Cardiac muscle cell (in vitro differentiated cells and primary cell): Measurements from ENCODE around the gene LARP4B. TPM values are rescaled to one million over a fixed set of nuclear protein-coding genes. Genes with fewer than 3 reads are reported as not detected.

Source experiments
- DNase-seq, 2 donors: peaks; one replicate each; pipeline versions ENCODE4 v3.0.0 to v3.0.0-alpha.2; 2010 to 2017; ENCODE audit warnings: low read depth in 1 of 2, low spot score in 1 of 2
- H3K27ac ChIP-seq: fragments of 200-600 bp; sonication (generic); 2 replicates; pipeline ENCODE4 v1.5.1; 2016
- H3K27me3 ChIP-seq: fragments of 200-600 bp; sonication (generic); 2 replicates; pipeline ENCODE4 v1.6.0; 2016; ENCODE audit warnings: control low read depth
- H3K36me3 ChIP-seq: fragments of 200-600 bp; sonication (generic); 2 replicates; pipeline ENCODE4 v1.5.1; 2016; ENCODE audit warnings: control low read depth
- H3K4me1 ChIP-seq: fragments of 200-600 bp; sonication (generic); 2 replicates; pipeline ENCODE4 v1.8.1; 2017; ENCODE audit warnings: low read depth, mild to moderate bottlenecking, mixed run types
- H3K4me3 ChIP-seq: fragments of 200-600 bp; sonication (generic); 2 replicates; pipeline ENCODE4 v1.5.1; 2016; ENCODE audit warnings: mild to moderate bottlenecking
- H3K9me3 ChIP-seq: fragments of 200-600 bp; sonication (generic); 2 replicates; pipeline ENCODE4 v1.5.1; 2017; ENCODE audit warnings: low read depth, mild to moderate bottlenecking, control low read depth
- CTCF ChIP-seq: IDR thresholded peaks from 2 replicates; pipeline ENCODE4 v1.5.1; 2012; ENCODE audit warnings: low read depth, mild to moderate bottlenecking, low read length
- polyA plus RNA-seq: library from polyadenylated mRNA; unstranded; fragments of >200 nt; fragmentation: Nextera tagmentation; extraction: Ambion mirVana; gene quantifications from 2 replicates; pipeline ENCODE4 v1.2.1, GENCODE V29; 2016
- total RNA-seq: library from RNA; depleted of rRNA; stranded (reverse); fragments of >200 nt; gene quantifications from 2 replicates; pipeline ENCODE4 v1.2.3, GENCODE V29; 2016

The LARP4B gene
- total and polyA plus RNA-seq, 2 experiments from 2014 or later: 23.4 to 36.2 TPM

GRCh38 chr10:824946-825345 is 106.6 kb downstream of the LARP4B start:
- no peaks in the 10 kb centered on the region for H3K9me3 ChIP-seq
- DNase-seq: no peak
- no peak overlapping the region for H3K4me3 ChIP-seq
- TF ChIP-seq CTCF: no peak
- peaks cover 3% of the 10 kb centered on the region for H3K4me1 ChIP-seq
- H3K27me3 ChIP-seq: no peaks in the 10 kb centered on the region
- H3K27ac ChIP-seq: no peak overlapping the region
- peaks cover 40% of the 10 kb centered on the region for H3K36me3 ChIP-seq

GRCh38 chr10:824497-824896 is 107.0 kb downstream of the LARP4B start:
- TF ChIP-seq CTCF: no peak
- Histone ChIP-seq H3K36me3 (peaks cover 43% of the 10 kb centered on the region), H3K9me3 (no peaks in the 10 kb centered on the region), H3K4me3 (no peak overlapping the region), H3K27ac (no peak overlapping the region), H3K27me3 (no peaks in the 10 kb centered on the region), H3K4me1 (peaks cover 3% of the 10 kb centered on the region)
- no peak for DNase-seq

- peaks cover 8% of the 10 kb centered on the region for H3K4me1 ChIP-seq
- no peak for DNase-seq
- no peak overlapping the region for H3K27ac ChIP-seq
- TF ChIP-seq CTCF: no peak
- H3K36me3 ChIP-seq: peaks cover 58% of the 10 kb centered on the region
- no peaks in the 10 kb centered on the region for H3K9me3 ChIP-seq
- H3K4me3 ChIP-seq: no peak overlapping the region
- no peaks in the 10 kb centered on the region for H3K27me3 ChIP-seq
Measured at GRCh38 chr10:822661-823367, 108.7 kb downstream of the LARP4B start.

- no peaks in the 10 kb centered on the region for H3K9me3 ChIP-seq
- H3K4me3 ChIP-seq: no peak overlapping the region
- no peak for DNase-seq
- H3K36me3 ChIP-seq: peaks cover 64% of the 10 kb centered on the region
- TF ChIP-seq CTCF: no peak
- peaks cover 8% of the 10 kb centered on the region for H3K4me1 ChIP-seq
- no peak overlapping the region for H3K27ac ChIP-seq
- no peaks in the 10 kb centered on the region for H3K27me3 ChIP-seq
Measured at GRCh38 chr10:822197-822596, 109.3 kb downstream of the LARP4B start.

- peaks cover 72% of the 10 kb centered on the region for H3K36me3 ChIP-seq
- H3K27ac ChIP-seq: no peak overlapping the region
- peak in 1 of 2 donors; percentile 69 for DNase-seq
- TF ChIP-seq CTCF: no peak
- no peaks in the 10 kb centered on the region for H3K27me3 ChIP-seq
- H3K9me3 ChIP-seq: no peaks in the 10 kb centered on the region
- H3K4me3 ChIP-seq: no peak overlapping the region
- H3K4me1 ChIP-seq: peaks cover 5% of the 10 kb centered on the region
Measured at GRCh38 chr10:821322-821721, 110.2 kb downstream of the LARP4B start.
